Right atrium auricular region (tissue), 2 donors: Measurements from ENCODE around the gene PTP4A2. TPM values are rescaled to one million over a fixed set of nuclear protein-coding genes. Genes with fewer than 3 reads are reported as not detected.

Source experiments
- DNase-seq: peaks from one replicate; pipeline ENCODE4 v3.0.0-alpha.2; 2019; ENCODE audit warnings: low spot score
- H3K27ac ChIP-seq, 2 donors: fragments of 200-600 bp; sonication (generic); 1 replicate in 1 of 2; 2 replicates in 1 of 2; pipeline ENCODE4 v1.5.1; 2016 to 2019
- H3K27me3 ChIP-seq, 2 donors: fragments of 200-600 bp; sonication (generic); one replicate each; pipeline versions ENCODE4 v1.5.1 to v1.6.0; 2017 to 2019
- H3K36me3 ChIP-seq: fragments of 200-600 bp; sonication (generic); one replicate; pipeline ENCODE4 v1.5.1; 2016
- H3K4me1 ChIP-seq, 2 donors: fragments of 200-600 bp; sonication (generic); one replicate each; pipeline versions ENCODE4 v1.5.1 to v1.6.0; 2017 to 2019
- H3K4me3 ChIP-seq, 2 donors: fragments of 200-600 bp; sonication (generic); 1 replicate in 1 of 2; 2 replicates in 1 of 2; pipeline ENCODE4 v1.5.1; 2017 to 2019; ENCODE audit warnings: mild to moderate bottlenecking in 1 of 2, moderate library complexity in 1 of 2
- H3K9me3 ChIP-seq, 2 donors: fragments of 200-600 bp; sonication (generic); one replicate each; pipeline ENCODE4 v1.5.1; 2019
- CTCF ChIP-seq, 2 donors: fragments of 200-600 bp; sonication (generic); IDR thresholded peaks; one replicate each; pipeline ENCODE4 v1.5.1; 2019; ENCODE audit warnings: antibody characterized with exemption in 2 of 2
- total RNA-seq, 2 donors: library from RNA; depleted of rRNA; stranded (reverse); fragments of >200 nt; gene quantifications; one replicate each; pipeline ENCODE4 v1.1.0, GENCODE V29; 2016

PTP4A2 gene
- total RNA-seq, 2 donors from 2014 or later: 261 to 319 TPM

- H3K9me3 ChIP-seq: no peaks in the 10 kb centered on the region
- no peaks in the 10 kb centered on the region for H3K27me3 ChIP-seq
- peaks cover 0 to 73% of the 10 kb centered on the region in 2 donors for H3K4me1 ChIP-seq
- DNase-seq: no peak
- H3K27ac ChIP-seq: peak overlapping the region; percentile 96 to 97
- H3K4me3 ChIP-seq: peak overlapping the region; percentile 74 to 93
- no peak for TF ChIP-seq CTCF (IDR thresholded peaks at IDR 0.05)
- H3K36me3 ChIP-seq: no peaks in the 10 kb centered on the region
Measured at GRCh38 chr1:31936278-31936980, 1.7 kb downstream of the PTP4A2 start.

- TF ChIP-seq CTCF (IDR thresholded peaks at IDR 0.05): no peak
- Histone ChIP-seq H3K27ac (peak overlapping the region; percentile 81 to 96), H3K36me3 (no peaks in the 10 kb centered on the region), H3K4me3 (no peak overlapping the region), H3K27me3 (no peaks in the 10 kb centered on the region), H3K9me3 (no peaks in the 10 kb centered on the region), H3K4me1 (peaks cover 0 to 86% of the 10 kb centered on the region in 2 donors)
- DNase-seq: no peak
Measured at GRCh38 chr1:31934706-31935629, 3.2 kb downstream of the PTP4A2 start.

- no peak for TF ChIP-seq CTCF (IDR thresholded peaks at IDR 0.05)
- Histone ChIP-seq H3K36me3 (no peaks in the 10 kb centered on the region), H3K27me3 (no peaks in the 10 kb centered on the region), H3K4me1 (peaks cover 0 to 91% of the 10 kb centered on the region in 2 donors), H3K9me3 (no peaks in the 10 kb centered on the region), H3K27ac (peak overlapping the region; percentile 49 to 60), H3K4me3 (no peak overlapping the region)
- no peak for DNase-seq
Measured at GRCh38 chr1:31932491-31933316, 5.5 kb downstream of the PTP4A2 start.

GRCh38 chr1:31931593-31932225, 6.5 kb downstream of the PTP4A2 start:
- H3K27ac ChIP-seq: peak overlapping the region; percentile 49 to 60
- DNase-seq: no peak
- H3K9me3 ChIP-seq: no peaks in the 10 kb centered on the region
- TF ChIP-seq CTCF (IDR thresholded peaks at IDR 0.05): no peak
- no peaks in the 10 kb centered on the region for H3K27me3 ChIP-seq
- no peak overlapping the region for H3K4me3 ChIP-seq
- peaks cover 0 to 96% of the 10 kb centered on the region in 2 donors for H3K4me1 ChIP-seq
- no peaks in the 10 kb centered on the region for H3K36me3 ChIP-seq
